Metanephros (tissue), 1 donor: ENCODE measurements around the gene PCDHGA4. TPM values are rescaled to one million over a fixed set of nuclear protein-coding genes. Genes with fewer than 3 reads are reported as not detected.

ENCODE experiments used
- total RNA-seq: library from RNA; depleted of rRNA; stranded (reverse); fragments of >200 nt; gene quantifications from one replicate; pipeline ENCODE4 v1.2.3, GENCODE V29; 2014

PCDHGA4 gene
- 6.4 TPM for total RNA-seq

DNA sequence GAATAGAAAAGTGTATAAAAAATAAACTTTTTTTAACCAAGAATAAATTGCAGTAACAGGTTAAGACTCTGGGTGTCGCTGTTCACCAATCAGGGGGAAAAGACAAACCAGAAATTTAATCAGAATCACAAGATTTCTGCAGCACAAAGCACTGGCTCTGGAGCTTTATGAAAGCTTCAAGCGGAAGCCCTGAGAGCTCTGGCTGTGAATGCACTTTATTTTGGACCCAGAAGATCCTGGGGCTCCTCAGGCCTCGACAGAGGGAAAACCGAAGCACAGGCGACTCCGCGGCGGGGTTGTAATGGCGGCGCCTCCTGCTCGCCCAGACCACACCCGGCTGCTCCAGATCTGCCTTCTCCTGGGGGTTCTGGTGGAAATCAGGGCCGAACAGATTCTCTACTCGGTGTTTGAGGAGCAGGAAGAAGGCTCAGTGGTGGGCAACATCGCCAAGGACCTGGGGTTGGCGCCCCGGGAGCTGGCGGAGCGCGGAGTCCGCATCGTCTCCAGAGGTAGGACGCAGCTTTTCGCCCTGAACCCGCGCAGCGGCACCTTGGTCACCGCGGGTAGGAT is at the start of gene PCDHGA4:
PCDHGA4 (plus strand) TSS at position 122 of the 570 bp plus-strand sequence; CDS start at position 209, 87 bp downstream.

DNA sequence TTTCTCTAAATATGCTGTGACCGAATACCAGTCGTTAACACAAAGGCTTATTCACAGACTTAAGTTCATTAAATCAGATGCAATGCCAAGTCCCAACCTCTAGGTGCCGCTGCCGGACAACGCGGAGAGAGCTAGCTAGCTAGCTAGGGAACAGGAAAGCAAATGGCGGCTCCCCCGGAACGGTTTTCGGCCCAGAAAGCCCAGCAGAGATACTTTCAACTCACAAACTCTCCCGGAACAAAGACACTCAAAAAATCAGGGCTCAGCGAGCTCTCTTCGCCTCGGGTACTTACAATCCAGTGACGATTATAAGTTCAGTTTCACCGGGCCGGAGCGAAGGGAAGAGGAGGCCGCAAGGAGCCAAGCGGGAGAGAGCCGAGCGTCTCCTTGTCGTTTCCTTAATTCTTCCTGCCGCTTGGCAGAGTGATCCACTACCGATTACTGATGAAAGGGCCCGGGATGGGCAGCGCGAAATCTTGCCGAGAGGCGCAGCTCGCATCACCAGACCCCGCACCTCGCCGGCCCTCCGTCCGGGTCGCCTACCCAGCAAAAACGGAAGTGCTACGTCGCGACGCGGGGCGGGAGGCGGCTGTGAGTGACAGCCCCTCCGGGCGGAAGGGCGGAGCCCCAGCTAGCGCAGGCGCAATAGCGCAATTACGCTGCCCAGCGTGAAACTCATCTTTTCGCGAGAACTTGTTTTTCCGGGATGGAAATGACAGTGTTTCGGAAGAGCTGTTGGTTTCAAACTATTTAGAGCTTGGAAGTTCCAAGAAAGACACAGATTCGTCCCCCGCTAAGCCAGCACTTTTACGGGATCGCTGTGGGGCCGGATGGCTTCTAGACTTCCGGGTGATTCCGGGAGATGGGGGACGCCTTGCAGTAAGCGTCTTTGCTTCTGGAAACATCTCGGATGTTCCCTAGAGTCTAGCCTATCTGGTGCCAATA is 34.3 kb upstream of the PCDHGA4 start, which contains the start of gene TAF7:
TAF7 (minus strand) TSS at position 560 of the 945 bp plus-strand sequence. CDS start 740 bp downstream, outside the sequence.

DNA sequence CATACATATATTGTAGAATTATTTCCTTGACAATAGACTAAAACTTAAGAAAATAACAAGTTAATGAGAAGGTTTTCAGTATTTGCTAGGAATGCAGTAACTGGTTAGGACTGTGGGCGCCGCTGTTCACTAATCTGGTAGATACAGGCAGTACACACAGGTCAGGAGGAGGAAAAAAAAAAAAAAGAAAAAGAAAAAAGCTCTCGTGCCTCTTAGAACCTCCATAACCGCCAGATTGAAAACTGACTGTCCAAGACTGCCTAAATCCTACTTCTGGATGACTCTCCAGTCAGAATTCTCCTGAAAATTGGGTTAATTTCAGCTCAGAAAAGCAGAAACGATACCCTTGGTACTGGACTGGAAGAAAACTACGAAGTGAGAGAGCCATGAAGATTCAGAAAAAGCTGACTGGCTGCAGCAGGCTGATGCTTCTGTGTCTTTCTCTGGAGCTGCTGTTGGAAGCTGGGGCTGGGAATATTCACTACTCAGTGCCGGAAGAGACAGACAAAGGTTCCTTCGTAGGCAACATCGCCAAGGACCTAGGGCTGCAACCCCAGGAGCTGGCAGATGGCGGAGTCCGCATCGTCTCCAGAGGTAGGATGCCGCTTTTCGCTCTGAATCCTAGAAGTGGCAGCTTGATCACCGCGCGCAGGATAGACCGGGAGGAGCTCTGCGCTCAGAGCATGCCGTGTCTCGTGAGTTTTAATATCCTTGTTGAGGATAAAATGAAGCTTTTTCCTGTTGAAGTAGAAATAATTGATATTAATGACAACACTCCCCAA is 24.3 kb upstream of the PCDHGA4 start, which contains the start of gene PCDHGA1:
PCDHGA1 (plus strand) TSS at position 216 of the 782 bp plus-strand sequence.

DNA sequence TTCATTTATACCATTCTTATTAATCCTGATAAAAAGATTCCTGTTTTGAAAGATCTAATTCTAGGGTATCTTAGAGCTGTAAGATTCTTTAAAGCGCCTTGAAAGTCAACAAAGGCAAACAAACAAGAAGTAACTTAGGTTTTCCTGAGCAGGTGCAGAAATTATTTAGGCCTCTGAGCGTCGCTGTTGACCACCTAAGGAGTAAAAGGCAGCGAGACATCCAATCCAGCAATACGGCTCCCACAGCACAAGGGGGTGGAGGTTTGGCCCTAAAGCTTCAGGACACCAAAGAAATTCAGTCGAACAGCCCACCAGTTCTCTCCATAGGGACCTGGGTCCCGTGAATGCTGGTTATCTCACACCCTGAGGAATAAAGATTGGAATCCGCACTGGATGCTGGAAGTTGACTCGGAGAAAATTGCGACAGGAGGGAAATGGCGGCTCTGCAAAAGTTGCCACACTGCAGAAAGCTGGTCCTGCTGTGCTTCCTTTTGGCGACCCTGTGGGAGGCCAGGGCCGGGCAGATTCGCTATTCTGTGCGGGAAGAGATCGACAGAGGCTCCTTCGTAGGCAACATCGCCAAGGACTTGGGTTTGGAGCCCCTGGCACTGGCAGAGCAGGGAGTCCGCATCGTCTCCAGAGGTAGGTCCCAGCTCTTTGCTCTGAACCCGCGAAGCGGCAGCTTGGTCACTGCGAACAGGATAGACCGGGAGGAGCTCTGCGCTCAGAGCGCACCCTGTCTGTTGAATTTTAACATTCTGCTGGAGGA is 16.1 kb upstream of the PCDHGA4 start, which contains the start of gene PCDHGA2:
PCDHGA2 (plus strand) TSS at position 223 of the 769 bp plus-strand sequence.

DNA sequence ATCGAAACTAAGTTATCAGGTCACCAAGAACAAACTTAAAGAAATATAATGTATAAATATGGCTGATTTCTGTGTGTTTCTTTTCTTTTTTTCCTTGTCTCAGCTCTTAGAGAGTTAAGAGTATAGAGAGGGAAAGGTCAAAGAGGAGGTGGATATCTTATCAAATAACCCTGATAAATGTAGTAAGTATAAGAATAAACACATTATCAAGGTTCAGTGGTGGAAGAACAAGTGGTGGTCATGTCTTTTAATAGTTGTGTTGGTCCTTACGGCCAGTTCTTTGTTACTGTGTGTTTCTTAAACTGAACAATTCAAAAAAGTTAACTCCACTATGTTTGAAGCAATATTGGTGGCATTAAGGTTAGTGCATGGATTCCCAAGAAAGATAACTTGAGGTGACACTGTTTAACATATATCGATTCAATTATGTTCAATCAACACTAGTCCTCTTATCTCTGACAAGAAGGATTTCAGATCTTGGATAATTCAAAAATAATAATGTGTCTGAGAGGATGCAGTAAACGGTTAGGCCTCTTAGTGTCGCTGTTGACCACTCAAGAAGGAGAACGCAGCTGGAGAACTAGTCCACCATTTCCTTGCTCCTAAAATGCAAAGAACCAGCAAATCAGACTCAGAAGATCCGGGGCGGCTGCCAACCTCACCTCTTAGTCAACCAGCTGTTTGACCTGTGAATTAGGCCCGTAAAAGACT is 11.4 kb upstream of the PCDHGA4 start, which contains the start of gene PCDHGA3:
PCDHGA3 (plus strand) TSS at position 588 of the 711 bp plus-strand sequence. CDS start 205 bp downstream, outside the sequence.

DNA sequence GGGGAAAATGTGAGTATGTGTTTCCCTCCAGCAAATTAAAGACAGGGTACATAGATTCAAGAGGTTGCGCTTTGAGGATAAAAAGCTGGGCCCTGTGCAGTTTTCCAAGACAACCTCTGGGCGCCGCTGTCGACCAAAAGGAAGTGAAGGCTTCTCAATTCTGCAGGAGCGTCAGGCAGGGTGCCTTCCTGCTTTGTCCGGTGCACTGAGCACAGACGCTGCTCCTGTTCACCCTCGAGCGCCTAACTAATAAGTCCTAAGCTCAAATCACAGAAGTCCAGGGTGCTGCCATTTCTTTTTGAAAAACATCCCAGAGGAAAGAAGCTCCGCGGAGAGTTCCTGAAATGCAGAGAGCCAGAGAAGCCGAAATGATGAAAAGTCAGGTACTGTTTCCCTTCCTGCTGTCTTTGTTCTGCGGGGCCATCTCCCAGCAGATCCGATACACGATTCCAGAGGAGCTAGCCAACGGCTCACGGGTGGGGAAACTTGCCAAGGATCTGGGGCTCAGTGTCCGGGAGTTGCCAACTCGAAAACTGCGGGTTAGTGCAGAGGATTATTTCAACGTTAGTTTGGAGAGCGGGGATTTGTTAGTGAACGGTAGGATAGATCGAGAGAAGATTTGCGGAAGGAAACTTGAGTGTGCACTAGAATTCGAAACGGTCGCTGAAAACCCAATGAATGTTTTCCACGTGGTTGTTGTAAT is 4.8 kb upstream of the PCDHGA4 start, which contains the start of gene PCDHGB1:
PCDHGB1 (plus strand) TSS at position 183 of the 703 bp plus-strand sequence; CDS start at position 345, 162 bp downstream.

DNA sequence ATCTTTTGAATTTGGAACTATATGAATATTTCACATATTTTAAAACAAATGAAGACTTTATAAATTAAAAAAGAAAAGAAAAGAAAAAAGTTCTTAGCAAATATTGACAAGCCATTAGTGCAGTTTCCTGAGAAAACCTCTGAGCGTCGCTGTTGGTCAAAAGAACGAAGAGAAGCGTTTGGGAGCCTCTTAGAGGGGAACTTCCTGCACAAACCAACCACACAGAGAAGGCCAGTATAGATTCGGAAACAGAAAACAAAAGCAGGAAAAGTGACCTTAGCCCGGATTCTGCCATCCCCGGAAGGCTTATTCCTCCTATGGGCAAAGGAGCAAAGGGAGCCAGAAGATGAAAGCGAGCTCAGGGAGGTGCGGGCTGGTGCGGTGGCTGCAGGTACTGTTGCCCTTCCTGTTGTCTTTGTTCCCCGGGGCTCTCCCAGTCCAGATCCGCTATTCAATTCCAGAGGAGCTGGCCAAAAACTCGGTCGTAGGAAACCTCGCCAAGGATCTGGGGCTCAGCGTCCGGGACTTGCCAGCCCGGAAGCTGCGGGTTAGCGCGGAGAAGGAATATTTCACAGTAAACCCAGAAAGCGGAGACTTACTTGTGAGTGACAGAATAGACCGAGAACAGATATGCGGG is 5.1 kb downstream of the PCDHGA4 start, which contains the start of gene PCDHGB2:
PCDHGB2 (plus strand) TSS at position 205 of the 637 bp plus-strand sequence; CDS start at position 347, 142 bp downstream.

DNA sequence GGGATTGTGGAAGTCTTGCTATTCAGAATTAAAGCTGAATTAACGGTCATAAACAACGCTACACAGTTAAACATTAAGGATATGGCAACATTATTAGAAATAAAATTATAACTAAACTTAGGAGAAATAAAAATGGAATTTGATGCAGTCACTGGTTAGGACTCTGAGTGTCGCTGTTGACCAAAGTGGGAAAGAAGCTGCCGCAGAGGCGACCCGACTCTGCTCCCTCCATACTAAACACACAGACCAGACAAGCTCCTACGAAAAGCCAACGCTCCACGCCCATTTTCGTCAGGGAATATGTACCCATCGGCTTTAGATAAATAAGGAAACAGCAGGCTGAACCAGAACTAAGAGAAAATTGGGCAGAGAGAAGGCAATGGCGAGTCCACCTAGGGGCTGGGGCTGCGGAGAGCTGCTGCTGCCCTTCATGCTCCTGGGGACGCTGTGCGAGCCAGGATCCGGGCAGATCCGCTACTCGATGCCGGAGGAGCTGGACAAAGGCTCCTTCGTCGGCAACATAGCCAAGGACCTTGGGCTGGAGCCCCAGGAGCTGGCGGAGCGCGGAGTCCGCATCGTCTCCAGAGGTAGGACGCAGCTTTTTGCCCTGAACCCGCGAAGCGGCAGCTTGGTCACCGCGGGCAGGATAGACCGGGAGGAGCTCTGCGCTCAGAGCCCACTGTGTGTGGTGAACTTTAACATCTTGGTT is 9.3 kb downstream of the PCDHGA4 start, which contains the start of gene PCDHGA5:
PCDHGA5 (plus strand) TSS at position 211 of the 709 bp plus-strand sequence; CDS start at position 380, 169 bp downstream.

DNA sequence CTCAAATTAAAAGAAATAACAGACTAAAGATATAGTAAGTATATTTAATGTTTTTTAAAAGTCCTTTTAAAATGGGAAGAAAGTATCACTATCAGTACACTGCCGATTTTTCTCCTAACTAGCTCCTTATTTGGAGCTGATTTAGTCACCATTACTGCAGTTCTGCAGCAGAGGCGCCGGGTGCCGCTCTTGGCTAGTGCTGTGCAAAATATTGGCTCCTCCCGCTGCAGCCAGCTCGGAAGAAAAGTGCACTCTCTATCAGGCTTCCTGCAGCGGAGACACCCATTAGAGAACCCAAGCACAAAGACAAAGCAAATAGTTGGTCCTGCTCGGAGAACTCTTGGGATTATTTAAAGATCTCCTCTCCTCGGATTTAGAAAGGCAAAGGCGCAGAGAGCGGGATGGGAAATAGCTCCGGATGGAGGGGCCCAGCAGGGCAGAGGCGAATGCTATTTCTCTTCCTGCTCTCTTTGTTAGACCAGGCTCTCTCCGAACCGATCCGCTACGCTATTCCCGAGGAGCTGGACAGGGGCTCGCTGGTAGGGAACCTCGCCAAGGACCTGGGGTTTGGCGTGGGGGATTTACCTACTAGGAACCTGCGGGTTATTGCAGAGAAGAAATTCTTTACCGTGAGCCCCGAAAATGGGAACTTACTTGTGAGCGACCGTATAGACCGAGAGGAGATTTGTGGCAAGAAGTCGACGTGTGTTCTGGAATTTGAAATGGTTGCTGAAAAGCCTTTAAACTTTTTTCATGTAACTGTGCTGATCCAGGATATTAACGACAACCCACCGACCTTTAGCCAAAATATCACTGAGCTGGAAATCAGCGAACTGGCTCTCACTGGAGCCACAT is 15.4 kb downstream of the PCDHGA4 start, which contains the start of gene PCDHGB3:
PCDHGB3 (plus strand) TSS at position 249 of the 855 bp plus-strand sequence; CDS start at position 402, 153 bp downstream.

DNA sequence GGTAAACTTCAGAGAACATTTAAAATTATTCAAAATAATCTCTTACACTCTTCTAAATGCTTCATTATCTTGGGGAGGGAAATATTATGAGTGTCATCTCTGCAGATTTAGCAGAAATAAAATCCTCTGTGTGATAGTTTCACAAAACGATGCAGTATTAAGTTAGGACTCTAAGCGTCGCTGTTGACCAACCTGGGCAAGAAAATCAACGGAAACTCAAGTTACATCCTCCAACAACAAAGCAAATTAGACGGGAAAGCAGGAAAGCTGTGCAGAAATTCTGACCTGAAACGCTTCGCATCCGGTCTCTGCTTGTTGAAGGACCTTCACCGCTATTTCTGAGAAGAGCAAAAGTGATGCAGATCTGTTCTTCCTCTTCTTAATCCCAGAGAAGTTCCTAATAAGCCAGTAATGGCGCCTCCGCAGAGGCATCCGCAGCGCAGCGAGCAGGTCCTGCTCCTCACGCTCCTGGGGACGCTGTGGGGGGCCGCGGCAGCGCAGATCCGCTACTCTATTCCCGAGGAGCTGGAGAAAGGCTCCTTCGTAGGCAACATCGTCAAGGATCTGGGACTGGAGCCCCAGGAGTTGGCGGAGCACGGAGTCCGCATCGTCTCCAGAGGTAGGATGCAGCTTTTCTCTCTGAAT is 19.0 kb downstream of the PCDHGA4 start, which contains the start of gene PCDHGA6:
PCDHGA6 (plus strand) TSS at position 219 of the 645 bp plus-strand sequence; CDS start at position 412, 193 bp downstream.

DNA sequence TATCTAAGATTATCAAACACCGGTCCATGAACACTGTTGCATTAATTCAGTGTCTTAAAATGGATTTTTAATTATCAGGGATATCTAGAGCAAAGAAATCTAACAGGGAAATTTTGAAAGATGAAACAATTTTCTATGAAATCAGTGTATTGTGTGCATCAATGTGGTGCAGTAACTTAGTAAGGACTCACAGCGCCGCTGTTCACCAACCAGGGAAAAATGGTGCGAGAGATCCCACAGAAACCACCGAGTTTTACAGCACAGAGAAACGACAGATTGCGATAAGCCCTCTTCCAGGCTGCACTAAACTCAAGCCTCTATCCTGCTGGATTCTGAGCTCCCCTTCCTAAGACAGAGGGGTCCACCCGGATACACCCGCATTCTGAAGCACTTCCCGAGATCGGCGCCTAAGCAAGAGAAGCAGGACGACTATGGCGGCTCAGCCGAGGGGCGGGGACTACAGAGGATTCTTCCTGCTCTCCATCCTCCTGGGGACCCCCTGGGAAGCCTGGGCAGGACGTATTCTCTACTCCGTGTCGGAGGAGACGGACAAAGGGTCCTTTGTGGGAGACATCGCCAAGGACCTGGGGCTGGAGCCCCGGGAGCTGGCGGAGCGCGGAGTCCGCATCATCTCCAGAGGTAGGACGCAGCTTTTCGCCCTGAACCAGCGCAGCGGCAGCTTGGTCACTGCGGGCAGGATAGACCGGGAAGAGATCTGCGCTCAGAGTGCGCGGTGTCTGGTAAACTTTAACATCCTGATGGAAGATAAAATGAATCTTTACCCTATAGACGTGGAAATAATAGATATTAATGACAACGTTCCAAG is 27.9 kb downstream of the PCDHGA4 start, which contains the start of gene PCDHGA7:
PCDHGA7 (plus strand) TSS at position 274 of the 826 bp plus-strand sequence; CDS start at position 432, 158 bp downstream.

DNA sequence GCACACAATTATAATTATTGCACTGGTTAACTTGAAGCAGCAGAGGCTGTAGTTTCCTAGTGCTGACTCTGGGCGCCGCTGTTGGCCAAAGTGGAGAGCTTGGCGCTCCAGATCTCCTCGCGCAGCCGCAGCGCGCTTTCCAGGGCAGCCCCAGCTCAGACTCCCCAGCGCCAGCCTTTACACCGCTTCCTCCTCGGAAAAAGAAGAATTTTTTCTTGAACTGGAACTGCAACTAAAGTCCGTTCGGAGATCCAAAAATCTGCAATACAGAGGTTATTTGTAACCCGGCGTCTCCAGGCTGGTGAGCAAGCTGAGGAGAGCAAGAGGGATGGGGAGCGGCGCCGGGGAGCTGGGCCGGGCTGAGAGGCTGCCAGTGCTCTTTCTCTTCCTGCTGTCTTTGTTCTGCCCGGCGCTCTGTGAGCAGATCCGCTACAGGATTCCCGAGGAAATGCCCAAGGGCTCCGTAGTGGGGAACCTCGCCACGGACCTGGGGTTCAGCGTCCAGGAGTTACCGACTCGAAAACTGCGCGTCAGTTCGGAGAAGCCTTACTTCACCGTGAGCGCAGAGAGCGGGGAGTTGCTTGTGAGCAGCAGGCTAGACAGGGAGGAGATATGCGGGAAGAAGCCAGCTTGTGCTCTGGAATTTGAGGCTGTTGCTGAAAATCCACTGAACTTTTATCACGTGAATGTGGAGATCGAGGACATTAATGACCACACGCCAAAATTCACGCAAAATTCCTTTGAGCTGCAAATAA is 32.9 kb downstream of the PCDHGA4 start, which contains the start of gene PCDHGB4:
PCDHGB4 (plus strand) TSS at position 142 of the 755 bp plus-strand sequence; CDS start at position 329, 187 bp downstream.

DNA sequence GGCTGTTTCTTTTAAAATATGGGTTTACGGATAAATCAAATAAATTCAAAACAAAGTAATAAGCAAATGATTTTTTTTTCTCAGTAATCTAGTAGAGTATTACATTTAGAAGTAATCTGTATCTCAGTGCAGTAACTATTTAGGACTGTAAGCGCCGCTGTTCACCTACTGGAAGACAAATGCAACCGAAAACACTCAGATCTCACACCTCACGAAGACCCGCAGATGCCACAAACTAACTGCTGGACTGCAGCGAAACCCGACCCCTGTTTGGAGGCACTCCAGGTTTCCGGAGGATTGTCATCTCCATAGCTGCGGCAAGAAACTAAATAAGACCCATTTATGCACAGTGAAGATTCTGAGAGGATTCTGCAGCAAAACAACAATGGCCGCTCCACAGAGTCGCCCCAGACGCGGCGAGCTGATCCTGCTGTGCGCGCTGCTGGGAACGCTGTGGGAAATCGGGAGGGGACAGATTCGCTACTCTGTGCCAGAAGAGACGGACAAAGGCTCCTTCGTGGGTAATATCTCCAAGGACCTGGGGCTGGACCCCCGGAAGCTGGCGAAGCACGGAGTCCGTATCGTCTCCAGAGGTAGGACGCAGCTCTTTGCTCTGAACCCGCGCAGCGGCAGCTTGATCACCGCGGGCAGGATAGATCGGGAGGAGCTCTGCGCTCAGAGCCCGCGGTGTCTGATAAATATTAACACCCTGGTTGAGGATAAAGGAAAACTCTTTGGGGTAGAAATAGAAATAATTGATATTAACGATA is 37.8 kb downstream of the PCDHGA4 start, which contains the start of gene PCDHGA8:
PCDHGA8 (plus strand) TSS at position 205 of the 770 bp plus-strand sequence; CDS start at position 386, 181 bp downstream.

